ENCODE results near the gene C13orf46. TPM values are rescaled to one million over a fixed set of nuclear protein-coding genes. Genes with fewer than 3 reads are reported as not detected.

Gene C13orf46
- total RNA-seq, 2 experiments from 2014 or later = 0.21 TPM; not detected in 1

DNA sequence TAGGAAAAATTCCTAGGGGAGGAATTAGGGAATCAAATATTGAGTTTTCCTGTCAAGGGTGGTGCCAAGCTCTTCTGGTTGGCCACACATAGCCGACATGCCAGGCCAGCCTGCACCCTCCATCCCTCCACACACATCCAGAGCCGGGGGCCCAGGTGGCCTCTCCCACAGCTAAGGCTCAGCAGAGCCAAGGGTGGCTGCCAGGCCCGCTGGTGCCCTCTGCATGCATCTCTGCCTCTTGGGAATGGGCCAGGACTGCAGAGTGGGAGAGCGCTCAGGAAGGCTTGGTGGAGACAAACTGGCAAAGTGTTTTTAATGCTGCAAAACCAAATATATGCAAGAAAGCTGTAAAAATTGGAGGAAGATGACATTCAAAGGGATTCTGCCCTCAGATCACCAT lies 67.3 kb downstream of the C13orf46 start:
- Histone ChIP-seq H3K9me3 (ENCODE audit: low read length) (no peaks in the 10 kb centered on the region), H2AFZ (ENCODE audit: low read length) (no peak overlapping the region), H3K4me2 (ENCODE audit: low read length) (no peak overlapping the region), H3K9me2 (ENCODE audit: insufficient read depth, low read length) (no peaks in the 10 kb centered on the region), H3K79me2 (ENCODE audit: insufficient read depth, low read depth, low read length) (no peaks in the 10 kb centered on the region), H4K20me1 (ENCODE audit: insufficient read depth, low read length) (no peaks in the 10 kb centered on the region), H3K4me3 (ENCODE audit: low read depth, low read length, poor library complexity, severe bottlenecking) (no peak overlapping the region), H3K27ac (ENCODE audit: low read depth, low read length, poor library complexity, severe bottlenecking) (no peak overlapping the region), H3K36me3 (ENCODE audit: insufficient read depth, low read length) (no peaks in the 10 kb centered on the region), H3K4me1 (ENCODE audit: insufficient read depth, low read length, poor library complexity, severe bottlenecking) (no peaks in the 10 kb centered on the region)
- BruUV-seq (replicated peaks) = no TSS peak
- DNase-seq (ENCODE audit: low spot score) = no peak
- intact Hi-C loops (cut with micrococcal nuclease; ENCODE audit: unreplicated experiment) = no loop called here
- ChIA-PET POLR2A (no interaction called here), CTCF (ENCODE audit: unreplicated experiment) (no interaction called here)
- no peak for TF ChIP-seq EZH2phosphoT487 (IDR thresholded peaks at IDR 0.05; ENCODE audit: borderline replicate concordance, low read depth, low read length)
- TF ChIP-seq, protein P1, sequence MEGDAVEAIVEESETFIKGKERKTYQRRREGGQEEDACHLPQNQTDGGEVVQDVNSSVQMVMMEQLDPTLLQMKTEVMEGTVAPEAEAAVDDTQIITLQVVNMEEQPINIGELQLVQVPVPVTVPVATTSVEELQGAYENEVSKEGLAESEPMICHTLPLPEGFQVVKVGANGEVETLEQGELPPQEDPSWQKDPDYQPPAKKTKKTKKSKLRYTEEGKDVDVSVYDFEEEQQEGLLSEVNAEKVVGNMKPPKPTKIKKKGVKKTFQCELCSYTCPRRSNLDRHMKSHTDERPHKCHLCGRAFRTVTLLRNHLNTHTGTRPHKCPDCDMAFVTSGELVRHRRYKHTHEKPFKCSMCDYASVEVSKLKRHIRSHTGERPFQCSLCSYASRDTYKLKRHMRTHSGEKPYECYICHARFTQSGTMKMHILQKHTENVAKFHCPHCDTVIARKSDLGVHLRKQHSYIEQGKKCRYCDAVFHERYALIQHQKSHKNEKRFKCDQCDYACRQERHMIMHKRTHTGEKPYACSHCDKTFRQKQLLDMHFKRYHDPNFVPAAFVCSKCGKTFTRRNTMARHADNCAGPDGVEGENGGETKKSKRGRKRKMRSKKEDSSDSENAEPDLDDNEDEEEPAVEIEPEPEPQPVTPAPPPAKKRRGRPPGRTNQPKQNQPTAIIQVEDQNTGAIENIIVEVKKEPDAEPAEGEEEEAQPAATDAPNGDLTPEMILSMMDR (conservative IDR thresholded peaks at IDR 0.05; ENCODE audit: low read length) = no peak

- intact Hi-C loops (cut with micrococcal nuclease; ENCODE audit: unreplicated experiment) = no loop called here
- ChIA-PET POLR2A (no interaction called here), CTCF (ENCODE audit: unreplicated experiment) (no interaction called here)
- Histone ChIP-seq H3K9me3 (ENCODE audit: low read length) (no peaks in the 10 kb centered on the region), H3K27ac (ENCODE audit: low read depth, low read length, poor library complexity, severe bottlenecking) (no peak overlapping the region), H3K36me3 (ENCODE audit: insufficient read depth, low read length) (no peaks in the 10 kb centered on the region), H2AFZ (ENCODE audit: low read length) (no peak overlapping the region), H3K4me1 (ENCODE audit: insufficient read depth, low read length, poor library complexity, severe bottlenecking) (no peaks in the 10 kb centered on the region), H3K79me2 (ENCODE audit: insufficient read depth, low read depth, low read length) (no peaks in the 10 kb centered on the region), H4K20me1 (ENCODE audit: insufficient read depth, low read length) (no peaks in the 10 kb centered on the region), H3K4me3 (ENCODE audit: low read depth, low read length, poor library complexity, severe bottlenecking) (no peak overlapping the region), H3K4me2 (ENCODE audit: low read length) (no peak overlapping the region), H3K9me2 (ENCODE audit: insufficient read depth, low read length) (no peaks in the 10 kb centered on the region)
- no peak for TF ChIP-seq EZH2phosphoT487 (IDR thresholded peaks at IDR 0.05; ENCODE audit: borderline replicate concordance, low read depth, low read length)
- TF ChIP-seq, protein P1 (conservative IDR thresholded peaks at IDR 0.05; ENCODE audit: low read length) = no peak
- DNase-seq (ENCODE audit: low spot score) = no peak
- no TSS peak for BruUV-seq (replicated peaks)
These were observed 67.9 kb downstream of the C13orf46 start for GRCh38 chr13:113905942-113906341.

- Histone ChIP-seq H3K36me3 (ENCODE audit: insufficient read depth, low read length) (no peaks in the 10 kb centered on the region), H3K79me2 (ENCODE audit: insufficient read depth, low read depth, low read length) (no peaks in the 10 kb centered on the region), H3K9me2 (ENCODE audit: insufficient read depth, low read length) (no peaks in the 10 kb centered on the region), H3K4me2 (ENCODE audit: low read length) (no peak overlapping the region), H2AFZ (ENCODE audit: low read length) (no peak overlapping the region), H3K4me3 (ENCODE audit: low read depth, low read length, poor library complexity, severe bottlenecking) (no peak overlapping the region), H3K4me1 (ENCODE audit: insufficient read depth, low read length, poor library complexity, severe bottlenecking) (no peaks in the 10 kb centered on the region), H3K9me3 (ENCODE audit: low read length) (no peaks in the 10 kb centered on the region), H4K20me1 (ENCODE audit: insufficient read depth, low read length) (no peaks in the 10 kb centered on the region), H3K27ac (ENCODE audit: low read depth, low read length, poor library complexity, severe bottlenecking) (no peak overlapping the region)
- intact Hi-C loops (cut with micrococcal nuclease; ENCODE audit: unreplicated experiment) = no loop called here
- no TSS peak for BruUV-seq (replicated peaks)
- TF ChIP-seq, protein P1 (conservative IDR thresholded peaks at IDR 0.05; ENCODE audit: low read length) = no peak
- no peak for TF ChIP-seq EZH2phosphoT487 (IDR thresholded peaks at IDR 0.05; ENCODE audit: borderline replicate concordance, low read depth, low read length)
- ChIA-PET POLR2A (no interaction called here), CTCF (ENCODE audit: unreplicated experiment) (interaction anchor here (0.6 kb wide), 1 partner anchor 377 kb away, joined by 4 read pairs; no protein-coding TSS in a partner anchor)
- DNase-seq (ENCODE audit: low spot score) = no peak
These were observed 68.9 kb downstream of the C13orf46 start for GRCh38 chr13:113905018-113905417.

Measured in OCI-LY7 (cell line).